Amygdala (tissue), 56 donors: Measurements from ENCODE around the gene LRRC27.
A peak's percentile ranks its signal among the peaks of the same experiment; 100 is the strongest.
"Not testable (repeated sequence)": the region's sequence is repeated elsewhere in the genome, so short reads cannot be mapped to it uniquely, and the experiment has no call there.

Source experiments
- DNase-seq, 56 donors: peaks; one replicate each; lab custom pipeline; 2025; lab: John Stamatoyannopoulos, UW

LRRC27 gene

DNA sequence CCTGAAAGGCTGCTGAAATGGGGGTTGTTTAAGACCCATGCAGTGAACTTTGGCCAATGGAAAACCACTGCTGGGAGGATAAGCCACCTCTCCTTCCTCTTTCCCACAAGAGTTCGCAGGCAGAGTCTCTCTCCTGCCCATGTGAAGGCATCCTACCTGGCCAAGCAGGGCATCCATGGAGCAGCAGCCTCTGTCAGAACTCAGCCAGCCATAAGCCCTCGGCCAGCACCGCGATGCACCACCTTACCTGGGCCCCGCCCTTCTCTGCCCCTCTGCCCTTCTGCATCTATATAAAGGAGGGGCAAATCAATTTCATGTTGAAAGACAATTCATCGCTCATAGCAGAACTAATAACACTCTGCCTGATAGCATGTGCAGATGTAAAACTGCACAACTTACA lies 18.1 kb upstream of the LRRC27 start:
- no peak for DNase-seq

- no peak for DNase-seq
These were observed 17.7 kb upstream of the LRRC27 start for GRCh38 chr10:132314336-132314735.

GRCh38 chr10:132314881-132315280 lies 17.1 kb upstream of the LRRC27 start:
- DNase-seq, result not testable (repeated sequence)

- DNase-seq, result no peak
These were observed 15.9 kb upstream of the LRRC27 start for GRCh38 chr10:132316133-132316532.

- not testable (repeated sequence) for DNase-seq
These were observed 14.5 kb upstream of the LRRC27 start for GRCh38 chr10:132317477-132317876.

- no peak for DNase-seq
These were observed 11.9 kb upstream of the LRRC27 start for GRCh38 chr10:132319853-132320653.

DNA sequence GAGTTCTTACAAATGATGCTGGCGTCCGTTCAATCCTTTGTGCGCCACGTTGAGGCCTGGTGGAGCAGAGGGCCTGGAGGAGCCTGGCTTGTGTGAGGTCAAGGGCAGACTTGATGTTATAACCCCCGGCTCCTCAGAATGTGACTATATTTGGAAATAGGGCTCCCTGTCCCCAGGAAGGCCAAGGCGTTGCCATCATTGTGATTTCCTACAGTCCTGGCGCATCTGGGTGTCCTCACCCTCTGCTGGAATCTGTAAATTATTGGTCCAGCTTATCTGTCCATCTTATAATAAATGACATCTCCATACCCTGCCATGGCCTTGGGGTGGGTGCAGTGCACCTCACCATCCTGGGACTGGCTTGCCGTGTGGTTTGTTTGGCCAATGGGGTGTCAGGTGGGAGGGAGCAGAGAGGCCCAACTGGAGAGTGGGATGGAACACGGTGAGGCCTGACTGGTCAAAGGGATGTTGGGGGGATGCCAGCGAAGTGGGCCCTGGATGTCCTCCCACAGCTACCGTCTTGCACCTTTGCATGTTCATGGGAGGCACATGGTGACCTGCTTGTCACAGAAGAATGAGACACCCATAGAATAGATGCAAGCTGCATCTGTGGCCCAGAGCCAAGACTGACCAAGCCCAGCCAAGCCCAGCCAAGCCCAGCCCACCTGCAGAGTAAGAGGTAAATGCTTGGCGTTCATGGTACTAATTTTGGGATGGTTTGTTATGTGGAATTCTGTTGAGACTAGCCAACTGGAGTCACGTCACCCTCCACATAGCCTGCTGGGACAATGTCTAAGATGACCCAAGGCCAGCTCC lies 11.1 kb upstream of the LRRC27 start:
- DNase-seq, result no peak

DNA sequence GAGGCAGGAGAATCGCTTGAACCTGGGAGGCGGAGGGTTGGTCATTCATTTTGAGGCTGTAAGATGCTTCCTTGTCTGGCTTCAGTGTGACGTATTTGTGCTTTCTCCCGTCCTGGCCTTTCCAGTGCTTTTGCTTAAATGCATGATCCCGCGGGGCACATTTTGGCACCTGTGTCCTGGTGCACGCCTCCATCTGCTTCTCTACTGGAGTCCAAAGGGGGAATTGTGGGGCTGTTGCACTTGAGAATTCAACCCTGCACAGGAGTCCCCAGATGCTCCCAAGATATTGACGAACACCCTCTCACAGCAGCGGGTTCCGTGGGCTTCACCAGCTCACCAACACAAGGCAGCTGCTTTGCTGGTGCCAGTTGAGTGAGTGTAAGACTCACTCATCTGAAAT lies 10.3 kb upstream of the LRRC27 start:
- no peak for DNase-seq

- no peak for DNase-seq
These were observed 9.4 kb upstream of the LRRC27 start for GRCh38 chr10:132322586-132323048.

GRCh38 chr10:132324186-132324585 lies 7.8 kb upstream of the LRRC27 start:
- DNase-seq, result no peak

- no peak for DNase-seq
These were observed 5.6 kb upstream of the LRRC27 start for GRCh38 chr10:132326344-132326889.

- no peak for DNase-seq
These were observed 5.1 kb upstream of the LRRC27 start for GRCh38 chr10:132326925-132327324.

DNA sequence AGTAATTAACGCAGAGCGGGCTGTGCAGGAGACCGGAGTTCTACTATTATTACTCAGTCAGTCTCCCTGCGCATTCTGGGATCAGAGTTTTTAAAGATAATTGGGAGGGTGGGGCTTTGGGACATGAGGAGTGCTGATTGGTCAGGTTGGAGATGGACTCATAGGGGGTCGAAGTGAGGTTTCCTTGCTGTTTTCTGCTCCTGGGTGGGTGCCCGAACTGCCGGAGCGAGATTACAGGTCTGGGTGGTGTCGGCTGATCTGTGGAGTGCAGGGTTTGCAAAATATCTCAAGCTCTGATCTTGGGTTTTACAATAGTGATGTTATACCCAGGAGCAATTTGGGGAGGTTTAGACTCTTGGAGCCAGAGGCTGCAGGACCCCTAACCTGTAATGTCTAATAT lies 3.9 kb upstream of the LRRC27 start:
- DNase-seq, result no peak

DNA sequence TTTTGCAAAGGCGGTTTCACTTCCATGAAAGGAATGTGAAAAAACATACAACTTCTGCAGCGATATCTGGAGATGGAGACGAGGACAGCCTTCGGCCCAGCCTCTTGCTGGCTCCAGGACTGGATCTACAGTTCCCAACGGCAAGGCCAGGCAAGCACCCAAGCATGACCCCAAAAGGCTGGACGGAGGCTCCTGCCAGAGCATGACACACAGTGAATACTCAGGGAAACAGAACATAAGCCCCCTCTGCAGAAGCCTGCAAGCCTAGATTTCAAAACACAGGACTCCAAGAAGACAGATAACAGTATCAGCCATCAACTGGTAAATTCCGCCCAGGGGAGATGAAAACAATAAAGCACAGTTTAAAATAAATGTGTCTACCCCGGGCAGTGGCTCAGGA lies 3.3 kb upstream of the LRRC27 start:
- no peak for DNase-seq

DNA sequence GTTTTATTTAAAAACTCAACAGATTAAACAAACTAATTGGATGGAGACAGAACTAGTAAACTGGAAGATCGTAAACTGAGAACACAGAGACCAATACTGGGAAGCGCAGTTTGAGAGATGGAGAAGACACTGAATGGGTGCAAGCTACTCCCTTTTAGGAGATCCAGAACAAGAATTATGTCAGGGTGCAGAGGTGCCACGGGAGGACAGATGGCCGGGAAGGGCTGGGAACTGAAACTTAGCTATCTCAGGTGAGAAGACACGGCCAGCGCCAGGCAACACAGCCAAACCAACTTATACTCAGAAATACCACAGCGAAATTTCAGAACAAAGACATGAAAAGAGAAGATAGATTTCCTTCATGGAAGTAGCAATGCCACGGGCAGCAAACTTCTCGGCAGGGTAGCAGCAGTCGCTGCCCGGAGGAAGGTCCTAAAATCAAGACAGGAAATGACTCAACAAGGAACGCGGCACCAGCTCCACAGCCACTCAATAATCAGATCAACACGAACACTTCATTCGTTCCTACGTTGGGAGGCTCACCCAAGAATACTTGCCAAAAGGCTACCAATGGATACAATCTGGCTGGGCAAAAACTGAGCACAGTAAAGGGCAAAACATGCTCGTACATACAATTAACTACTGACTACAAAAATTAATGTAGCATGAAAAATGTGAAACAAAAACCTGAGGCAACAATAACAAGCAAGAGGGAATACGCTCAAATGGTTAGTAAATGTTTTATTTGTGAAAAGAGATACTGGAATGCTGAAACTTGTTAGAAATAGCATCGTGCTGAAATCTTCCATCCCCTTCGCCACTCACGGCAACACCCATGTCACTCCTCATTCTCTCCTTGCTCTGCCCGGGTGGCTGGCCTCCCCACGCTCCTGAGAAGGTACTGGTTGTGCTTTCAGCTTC lies 2.2 kb upstream of the LRRC27 start:
- DNase-seq, result no peak

DNA sequence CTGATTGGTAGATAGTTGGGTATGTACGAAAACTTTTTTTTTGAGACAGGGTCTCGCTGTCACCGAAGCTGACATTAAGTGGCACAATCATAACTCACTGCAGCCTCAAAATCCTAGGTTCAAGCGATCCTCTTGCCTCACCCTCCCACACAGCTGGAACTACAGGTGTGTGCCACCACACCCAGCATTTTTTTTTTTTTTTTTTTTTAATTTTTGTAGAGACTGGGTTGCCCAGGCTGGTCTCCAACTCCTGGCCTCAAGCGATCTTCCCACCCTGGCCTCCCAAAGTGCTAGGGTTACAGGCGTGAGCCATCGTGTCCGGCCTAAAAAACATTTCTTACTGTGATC lies 1.5 kb upstream of the LRRC27 start:
- DNase-seq, result no peak

- peak in 1 of 56 donors; percentile 43 for DNase-seq
These were observed 401 bp downstream of the LRRC27 start for GRCh38 chr10:132332433-132332754.

- DNase-seq, result no peak
These were observed 1.4 kb downstream of the LRRC27 start for GRCh38 chr10:132333386-132333785.

DNA sequence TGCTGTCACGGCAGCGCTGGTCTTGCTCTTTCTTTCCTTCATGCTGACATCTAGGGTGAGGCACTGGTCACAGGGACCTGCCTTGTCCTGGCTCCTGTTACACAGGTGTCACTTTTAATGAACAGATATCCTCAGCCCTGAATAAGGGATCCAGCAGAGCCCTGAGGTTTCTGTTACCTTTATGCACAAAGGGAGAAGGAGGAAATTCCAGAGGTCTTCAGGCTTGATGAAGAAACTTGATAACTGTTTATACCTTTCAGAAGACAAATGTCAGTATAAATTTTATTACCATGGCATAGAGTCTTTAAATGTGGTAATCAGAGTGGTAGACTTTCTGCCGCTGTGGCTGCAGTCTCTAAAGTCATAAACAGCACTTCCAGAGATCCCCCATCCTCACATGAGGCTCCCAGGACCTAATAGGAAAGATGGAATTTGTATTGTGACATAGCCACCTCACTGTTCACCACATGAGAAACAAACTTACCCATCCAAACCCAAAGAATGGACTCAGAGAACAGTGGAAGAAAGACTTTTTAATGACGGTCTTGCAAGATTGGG lies 2.7 kb downstream of the LRRC27 start:
- DNase-seq, result no peak
